A673 (cell line): ENCODE results near the gene KRT6C. TPM values are rescaled to one million over a fixed set of nuclear protein-coding genes. Genes with fewer than 3 reads are reported as not detected.

Experiments
- BruUV-seq: library from RNA; stranded (reverse); fragments of 400-500 nt; replicated peaks from 2 replicates; lab custom pipeline; 2021; lab: Mats Ljungman, UMichigan
- CTCF ChIA-PET: fragments of 300-600 bp; sonication (Branson Sonifier 250); formaldehyde crosslinking; loops from one replicate; lab custom pipeline; 2022; ENCODE audit warnings: antibody characterized with exemption; lab: Charles Lee
- POLR2A ChIA-PET: fragments of 300-600 bp; sonication (Branson Sonifier 250); formaldehyde crosslinking; loops from one replicate; lab custom pipeline; 2022; ENCODE audit warnings: antibody characterized with exemption; ENCODE audit not compliant: low non-redundant PET; lab: Charles Lee
- DNase-seq: peaks from one replicate; pipeline ENCODE4 v3.0.0-alpha.2; 2015; ENCODE audit warnings: low spot score
- H3K27ac ChIP-seq: fragments of 200-600 bp; sonication (generic); 2 replicates; pipeline ENCODE4 v1.5.1; 2016; ENCODE audit warnings: mixed run types, low read depth, mild to moderate bottlenecking, mixed read lengths, antibody characterized with exemption, low read length; ENCODE audit not compliant: poor library complexity, severe bottlenecking
- H3K27me3 ChIP-seq: fragments of 200-600 bp; sonication (generic); replicated peaks from 2 replicates; pipeline ENCODE4 v1.6.1; 2017; ENCODE audit warnings: mixed run types, low read depth, mild to moderate bottlenecking, mixed read lengths, antibody characterized with exemption, low read length; ENCODE audit not compliant: insufficient read depth, poor library complexity
- H3K36me3 ChIP-seq: fragments of 200-600 bp; sonication (generic); 2 replicates; pipeline ENCODE4 v1.6.1; 2016; ENCODE audit warnings: mixed run types, mild to moderate bottlenecking, mixed read lengths, antibody characterized with exemption, low read length; ENCODE audit not compliant: insufficient read depth, poor library complexity, severe bottlenecking
- H3K4me1 ChIP-seq: fragments of 200-600 bp; sonication (generic); 2 replicates; pipeline ENCODE4 v1.6.1; 2017; ENCODE audit warnings: mixed run types, mild to moderate bottlenecking, mixed read lengths, antibody characterized with exemption, low read length; ENCODE audit not compliant: insufficient read depth, poor library complexity, severe bottlenecking
- H3K4me3 ChIP-seq: fragments of 200-600 bp; sonication (generic); 2 replicates; pipeline ENCODE4 v1.5.1; 2016; ENCODE audit warnings: low read depth, mixed run types, mild to moderate bottlenecking, mixed read lengths, low read length; ENCODE audit not compliant: poor library complexity, severe bottlenecking
- H3K9me3 ChIP-seq: fragments of 200-600 bp; sonication (generic); 2 replicates; pipeline ENCODE4 v1.6.1; 2016; ENCODE audit warnings: mixed run types, low read depth, mild to moderate bottlenecking, mixed read lengths, antibody characterized with exemption, low read length; ENCODE audit not compliant: poor library complexity, severe bottlenecking
- EZH2 ChIP-seq: fragments of 200-600 bp; sonication (generic); IDR thresholded peaks from 2 replicates; pipeline ENCODE4 v1.6.1; 2017; ENCODE audit warnings: borderline replicate concordance, low read depth, mild to moderate bottlenecking, mixed read lengths, antibody characterized with exemption, low read length; ENCODE audit not compliant: poor library complexity, severe bottlenecking
- intact Hi-C: fragments of 100-400 bp; cut with micrococcal nuclease; formaldehyde crosslinking; loops from one replicate; pipeline ENCODE4 v1.10.0; 2022; ENCODE audit not compliant: unreplicated experiment
- total RNA-seq: library from RNA; stranded (reverse); gene quantifications from 2 replicates; pipeline ENCODE4 v1.2.3, GENCODE V29; 2021
- TF ChIP-seq, protein P1 (sequence below): fragments of 300-800, 200-600 bp; sonication (generic); conservative IDR thresholded peaks from 2 replicates; pipeline ENCODE4 v1.5.1; 2017; ENCODE audit warnings: low read depth, mild to moderate bottlenecking, antibody characterized with exemption, low read length, moderate library complexity, mixed read lengths

KRT6C gene
- total RNA-seq, 1 experiment from 2014 or later = not detected

DNA sequence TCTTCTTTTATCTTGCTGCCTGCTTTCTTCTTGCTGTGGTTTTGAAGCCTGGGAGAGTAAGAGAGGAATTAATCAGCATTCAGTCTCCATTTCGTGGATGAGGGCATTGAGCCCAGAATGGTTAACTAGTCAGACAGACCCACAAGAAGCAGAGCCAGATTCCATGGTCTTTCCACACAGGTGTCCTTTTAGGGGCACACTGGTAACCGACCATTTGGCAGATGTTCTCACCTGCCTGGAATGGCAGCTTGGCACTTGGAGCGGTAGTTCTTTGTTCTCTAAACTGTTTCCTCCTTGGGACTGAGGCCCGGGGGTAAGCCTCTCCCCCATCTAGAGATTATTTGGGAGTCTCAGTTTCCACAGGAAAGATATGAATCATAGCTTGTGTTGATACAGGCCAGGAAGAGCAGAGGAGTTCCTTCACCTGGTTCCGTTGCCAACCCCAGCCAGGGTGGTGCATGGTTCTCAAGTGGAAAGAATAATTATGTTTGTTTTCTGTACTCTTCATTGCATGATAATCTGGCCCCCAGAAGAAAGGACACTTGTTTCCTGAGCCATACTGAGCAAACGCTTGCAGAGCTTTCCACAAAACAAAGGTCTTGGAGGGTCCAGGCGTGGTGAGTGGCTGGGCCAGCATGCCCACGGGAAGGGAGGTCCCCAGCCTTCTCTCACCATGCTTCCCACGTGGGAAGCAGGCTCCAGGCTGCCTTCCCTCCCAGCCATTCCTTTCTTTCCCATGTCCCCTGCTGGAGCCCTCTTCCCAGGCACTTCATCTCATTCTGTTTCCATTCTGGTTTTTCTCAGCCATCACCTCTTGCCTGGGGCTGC, 37.4 kb downstream of the KRT6C start:
- H3K4me3 ChIP-seq = no peak overlapping the region
- intact Hi-C loops = no loop called here
- no peak for TF ChIP-seq EZH2
- TF ChIP-seq, protein P1, sequence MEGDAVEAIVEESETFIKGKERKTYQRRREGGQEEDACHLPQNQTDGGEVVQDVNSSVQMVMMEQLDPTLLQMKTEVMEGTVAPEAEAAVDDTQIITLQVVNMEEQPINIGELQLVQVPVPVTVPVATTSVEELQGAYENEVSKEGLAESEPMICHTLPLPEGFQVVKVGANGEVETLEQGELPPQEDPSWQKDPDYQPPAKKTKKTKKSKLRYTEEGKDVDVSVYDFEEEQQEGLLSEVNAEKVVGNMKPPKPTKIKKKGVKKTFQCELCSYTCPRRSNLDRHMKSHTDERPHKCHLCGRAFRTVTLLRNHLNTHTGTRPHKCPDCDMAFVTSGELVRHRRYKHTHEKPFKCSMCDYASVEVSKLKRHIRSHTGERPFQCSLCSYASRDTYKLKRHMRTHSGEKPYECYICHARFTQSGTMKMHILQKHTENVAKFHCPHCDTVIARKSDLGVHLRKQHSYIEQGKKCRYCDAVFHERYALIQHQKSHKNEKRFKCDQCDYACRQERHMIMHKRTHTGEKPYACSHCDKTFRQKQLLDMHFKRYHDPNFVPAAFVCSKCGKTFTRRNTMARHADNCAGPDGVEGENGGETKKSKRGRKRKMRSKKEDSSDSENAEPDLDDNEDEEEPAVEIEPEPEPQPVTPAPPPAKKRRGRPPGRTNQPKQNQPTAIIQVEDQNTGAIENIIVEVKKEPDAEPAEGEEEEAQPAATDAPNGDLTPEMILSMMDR = no peak
- no TSS peak for BruUV-seq
- no peaks in the 10 kb centered on the region for H3K4me1 ChIP-seq
- ChIA-PET POLR2A (no interaction called here), CTCF (no interaction called here)
- no peaks in the 10 kb centered on the region for H3K9me3 ChIP-seq
- H3K36me3 ChIP-seq = no peaks in the 10 kb centered on the region
- DNase-seq = no peak
- H3K27me3 ChIP-seq = peaks cover 16% of the 10 kb centered on the region
- H3K27ac ChIP-seq = no peak overlapping the region

DNA sequence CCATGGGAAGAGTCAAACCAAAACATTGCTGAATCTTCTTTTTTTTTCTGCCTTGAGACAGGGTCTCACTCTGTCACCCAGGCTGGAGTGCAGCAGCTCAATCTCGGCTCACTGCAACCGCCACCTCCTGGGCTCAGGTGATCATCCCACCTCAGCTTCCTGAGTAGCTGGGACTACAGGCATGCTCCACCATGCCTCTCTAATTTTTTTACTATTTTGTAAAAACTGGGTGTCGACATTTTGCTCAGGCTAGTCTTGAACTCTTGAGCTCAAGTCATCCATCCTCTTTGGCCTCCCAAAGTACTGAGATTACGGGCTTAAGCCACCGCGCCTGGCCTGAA, 38.0 kb downstream of the KRT6C start:
- Histone ChIP-seq H3K4me3 (no peak overlapping the region), H3K9me3 (no peaks in the 10 kb centered on the region), H3K27ac (no peak overlapping the region), H3K4me1 (no peaks in the 10 kb centered on the region), H3K36me3 (no peaks in the 10 kb centered on the region), H3K27me3 (peaks cover 22% of the 10 kb centered on the region)
- no TSS peak for BruUV-seq
- ChIA-PET POLR2A (no interaction called here), CTCF (no interaction called here)
- TF ChIP-seq, protein P1 = no peak
- no peak for TF ChIP-seq EZH2
- DNase-seq = no peak
- intact Hi-C loops = no loop called here

DNA sequence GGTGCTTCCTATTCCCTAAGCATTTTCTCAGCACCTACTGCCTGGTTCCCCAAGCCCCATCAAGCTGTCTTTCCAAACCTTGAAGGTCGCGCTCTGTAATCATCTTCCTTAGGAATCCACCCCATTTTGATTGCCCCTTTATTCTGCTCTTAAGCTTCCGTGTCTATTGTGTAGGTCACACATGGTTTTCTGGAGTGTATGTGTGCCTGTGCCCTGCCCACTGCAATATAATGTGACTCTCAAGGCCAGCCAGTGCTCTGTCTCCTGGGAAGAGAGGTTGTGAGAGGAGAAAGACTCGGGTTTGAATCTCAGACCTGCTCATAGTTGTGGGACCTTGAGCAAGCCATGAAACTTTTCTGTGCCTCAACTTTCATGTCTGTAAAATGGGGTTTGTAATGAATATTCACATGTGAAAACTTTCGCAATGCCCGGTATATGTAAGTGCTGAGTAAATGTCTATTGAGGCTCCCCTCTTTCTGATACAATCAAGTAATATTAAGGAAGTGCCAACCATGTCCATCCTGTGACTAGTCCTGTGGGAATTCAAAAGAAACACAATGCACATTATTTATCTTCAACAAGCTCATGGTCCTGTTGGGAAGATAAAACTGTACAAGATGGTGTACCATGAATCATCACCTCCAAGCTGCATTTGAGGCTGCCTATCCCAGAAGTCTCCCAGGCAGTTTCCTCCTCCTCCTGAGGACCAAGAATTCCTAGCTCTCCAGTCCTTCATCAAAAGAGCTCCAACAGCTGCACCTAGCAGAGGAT, 38.7 kb downstream of the KRT6C start:
- no peak for DNase-seq
- Histone ChIP-seq H3K4me3 (no peak overlapping the region), H3K27ac (no peak overlapping the region), H3K4me1 (no peaks in the 10 kb centered on the region), H3K36me3 (no peaks in the 10 kb centered on the region), H3K27me3 (peaks cover 29% of the 10 kb centered on the region), H3K9me3 (no peaks in the 10 kb centered on the region)
- POLR2A ChIA-PET = no interaction called here
- CTCF ChIA-PET = no interaction called here
- intact Hi-C loops = no loop called here
- BruUV-seq = no TSS peak
- TF ChIP-seq, protein P1 = no peak
- TF ChIP-seq EZH2 = no peak
